Type B pancreatic cell (in vitro differentiated cells): ENCODE results near the gene ELAC1. TPM values are rescaled to one million over a fixed set of nuclear protein-coding genes. Genes with fewer than 3 reads are reported as not detected.

Experiments
- DNase-seq: peaks from one replicate; pipeline ENCODE4 v3.0.0; 2021; ENCODE audit warnings: mixed read lengths; ENCODE audit not compliant: unreplicated experiment; ENCODE audit errors: extremely low spot score
- H3K27ac Mint-ChIP-seq: 2 replicates; pipeline ENCODE4 v1.8.0; 2021; ENCODE audit warnings: mild to moderate bottlenecking, mixed read lengths
- H3K27me3 Mint-ChIP-seq: 2 replicates; pipeline ENCODE4 v1.8.0; 2021; ENCODE audit warnings: mixed read lengths
- H3K36me3 Mint-ChIP-seq: 2 replicates; pipeline ENCODE4 v1.8.0; 2021; ENCODE audit warnings: mixed read lengths
- H3K4me1 Mint-ChIP-seq: one replicate; pipeline ENCODE4 v1.8.0; 2021; ENCODE audit warnings: mixed read lengths; ENCODE audit not compliant: unreplicated experiment
- H3K4me3 Mint-ChIP-seq: 2 replicates; pipeline ENCODE4 v1.8.0; 2021; ENCODE audit warnings: mild to moderate bottlenecking, mixed read lengths
- H3K9me3 Mint-ChIP-seq: 2 replicates; pipeline ENCODE4 v1.8.0; 2021; ENCODE audit warnings: mixed read lengths
- total RNA-seq: library from RNA; stranded (reverse); gene quantifications from 2 replicates; pipeline ENCODE4 v1.2.1, GENCODE V29; 2021; ENCODE audit warnings: low replicate concordance
- TF ChIP-seq, protein P1 (sequence below): fragments of 200-600 bp; sonication (generic); conservative IDR thresholded peaks from 2 replicates; pipeline ENCODE4 v1.5.0; 2021; ENCODE audit warnings: antibody characterized with exemption, mild to moderate bottlenecking

Gene ELAC1
- total RNA-seq, 1 donor from 2014 or later = 13.9 TPM

GRCh38 chr18:51011709-51012108 lies 43.9 kb downstream of the ELAC1 start:
- peaks cover 4% of the 10 kb centered on the region for H3K4me1 Mint-ChIP-seq
- H3K27me3 Mint-ChIP-seq = peaks cover 3% of the 10 kb centered on the region
- no peak for DNase-seq
- no peaks in the 10 kb centered on the region for H3K9me3 Mint-ChIP-seq
- no peak overlapping the region for H3K27ac Mint-ChIP-seq
- TF ChIP-seq, protein P1, sequence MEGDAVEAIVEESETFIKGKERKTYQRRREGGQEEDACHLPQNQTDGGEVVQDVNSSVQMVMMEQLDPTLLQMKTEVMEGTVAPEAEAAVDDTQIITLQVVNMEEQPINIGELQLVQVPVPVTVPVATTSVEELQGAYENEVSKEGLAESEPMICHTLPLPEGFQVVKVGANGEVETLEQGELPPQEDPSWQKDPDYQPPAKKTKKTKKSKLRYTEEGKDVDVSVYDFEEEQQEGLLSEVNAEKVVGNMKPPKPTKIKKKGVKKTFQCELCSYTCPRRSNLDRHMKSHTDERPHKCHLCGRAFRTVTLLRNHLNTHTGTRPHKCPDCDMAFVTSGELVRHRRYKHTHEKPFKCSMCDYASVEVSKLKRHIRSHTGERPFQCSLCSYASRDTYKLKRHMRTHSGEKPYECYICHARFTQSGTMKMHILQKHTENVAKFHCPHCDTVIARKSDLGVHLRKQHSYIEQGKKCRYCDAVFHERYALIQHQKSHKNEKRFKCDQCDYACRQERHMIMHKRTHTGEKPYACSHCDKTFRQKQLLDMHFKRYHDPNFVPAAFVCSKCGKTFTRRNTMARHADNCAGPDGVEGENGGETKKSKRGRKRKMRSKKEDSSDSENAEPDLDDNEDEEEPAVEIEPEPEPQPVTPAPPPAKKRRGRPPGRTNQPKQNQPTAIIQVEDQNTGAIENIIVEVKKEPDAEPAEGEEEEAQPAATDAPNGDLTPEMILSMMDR = no peak
- H3K4me3 Mint-ChIP-seq = no peak overlapping the region
- no peaks in the 10 kb centered on the region for H3K36me3 Mint-ChIP-seq

GRCh38 chr18:51012441-51012840 lies 44.6 kb downstream of the ELAC1 start:
- TF ChIP-seq, protein P1 = no peak
- no peak for DNase-seq
- Mint-ChIP-seq H3K36me3 (no peaks in the 10 kb centered on the region), H3K27me3 (peaks cover 2% of the 10 kb centered on the region), H3K9me3 (no peaks in the 10 kb centered on the region), H3K4me3 (no peak overlapping the region), H3K4me1 (peaks cover under 1% of the 10 kb centered on the region), H3K27ac (no peak overlapping the region)

GRCh38 chr18:51013259-51013658 lies 45.4 kb downstream of the ELAC1 start:
- Mint-ChIP-seq H3K36me3 (no peaks in the 10 kb centered on the region), H3K4me1 (no peaks in the 10 kb centered on the region), H3K27ac (no peak overlapping the region), H3K4me3 (no peak overlapping the region), H3K9me3 (no peaks in the 10 kb centered on the region), H3K27me3 (no peaks in the 10 kb centered on the region)
- no peak for DNase-seq
- TF ChIP-seq, protein P1 = no peak

DNA sequence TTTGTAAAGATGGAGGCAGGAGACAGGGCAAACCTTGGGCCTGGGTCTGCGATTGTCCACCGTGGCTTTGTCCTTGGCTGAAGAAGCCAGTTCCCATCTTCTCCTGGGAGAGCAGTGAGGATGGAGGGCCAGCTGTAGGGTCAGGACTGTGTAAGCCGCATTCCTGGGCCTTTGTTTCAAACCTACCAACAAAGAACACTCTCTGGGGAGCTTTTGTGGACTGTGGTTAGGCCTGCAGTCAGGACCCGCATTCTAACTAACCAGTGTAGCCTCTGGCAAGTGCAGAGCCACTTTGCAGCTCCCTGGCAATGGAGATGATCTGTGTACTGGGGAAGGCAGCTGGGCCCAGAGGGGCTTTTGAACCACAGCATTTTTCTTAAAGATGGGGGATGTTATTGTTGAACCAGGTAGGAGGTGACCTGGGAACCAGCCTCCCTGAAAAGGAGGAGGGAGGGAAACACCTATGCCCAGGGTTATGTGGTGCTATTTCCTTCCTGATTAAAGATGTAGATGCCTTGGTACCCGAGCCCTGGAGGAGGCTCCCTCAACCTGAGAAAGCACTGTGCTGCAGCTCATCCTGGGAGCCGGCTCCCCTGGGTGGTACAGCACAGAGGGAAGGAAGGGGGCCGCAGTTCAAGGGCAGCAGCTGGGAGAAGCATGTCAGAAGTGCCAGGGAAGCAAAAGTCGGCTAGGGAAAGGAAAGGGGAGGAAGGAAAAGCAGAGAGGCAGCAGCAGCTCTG lies 49.5 kb downstream of the ELAC1 start:
- TF ChIP-seq, protein P1 = no peak
- no peaks in the 10 kb centered on the region for H3K36me3 Mint-ChIP-seq

GRCh38 chr18:51020536-51020935 lies 52.7 kb downstream of the ELAC1 start:
- no peaks in the 10 kb centered on the region for H3K27me3 Mint-ChIP-seq

More for the DNA sequence above, 49.5 kb downstream of the ELAC1 start:
- H3K27me3 Mint-ChIP-seq = no peaks in the 10 kb centered on the region
- no peak for DNase-seq
- no peak overlapping the region for H3K4me3 Mint-ChIP-seq
- H3K4me1 Mint-ChIP-seq = no peaks in the 10 kb centered on the region
- no peak overlapping the region for H3K27ac Mint-ChIP-seq
- H3K9me3 Mint-ChIP-seq = no peaks in the 10 kb centered on the region

More at GRCh38 chr18:51020536-51020935, 52.7 kb downstream of the ELAC1 start:
- Mint-ChIP-seq H3K4me1 (no peaks in the 10 kb centered on the region), H3K27ac (no peak overlapping the region), H3K9me3 (peaks cover 4% of the 10 kb centered on the region), H3K4me3 (no peak overlapping the region), H3K36me3 (peaks cover 6% of the 10 kb centered on the region)
- TF ChIP-seq, protein P1 = no peak
- no peak for DNase-seq
